Fibroblast of skin of left biceps (primary cell): ENCODE data around the gene FAM124A.

Source experiments
- DNase-seq, 2 experiments: peaks; one replicate each; pipeline ENCODE4 v3.0.0-alpha.2; 2013; ENCODE audit warnings: low read depth in 2 of 2

FAM124A gene

DNA sequence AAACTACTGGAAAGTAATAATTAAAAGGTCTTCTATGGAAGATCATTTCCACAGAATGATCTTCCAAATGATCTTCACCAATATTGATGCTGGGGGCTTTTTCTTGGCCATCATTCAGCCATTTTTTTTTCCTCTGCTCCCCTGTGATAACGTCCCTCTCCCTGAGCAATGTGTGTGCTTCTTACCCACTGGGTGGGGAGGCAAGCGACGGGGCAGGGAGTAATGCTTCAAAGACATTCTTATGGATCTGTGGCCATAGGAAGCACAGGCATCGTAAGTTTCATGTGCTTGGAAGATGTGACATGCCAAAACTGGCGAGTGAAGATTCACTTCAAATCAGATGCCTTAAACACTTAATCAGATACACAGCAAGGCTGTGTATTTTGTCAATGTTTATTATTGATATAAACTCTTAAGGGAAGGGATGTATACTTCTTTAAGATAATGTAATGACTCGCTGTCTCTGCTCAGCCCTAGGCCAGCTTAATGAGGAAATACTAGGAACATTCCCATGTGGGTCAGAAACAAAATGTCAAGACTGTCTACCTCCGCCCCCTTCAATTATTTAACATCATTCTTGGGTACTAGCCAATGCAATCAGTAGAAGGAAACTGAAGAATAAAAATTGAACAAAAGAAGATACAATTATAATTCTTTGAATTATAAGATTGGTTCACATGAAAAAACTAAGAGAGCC, 83.2 kb downstream of the FAM124A start:
- DNase-seq = no peak

- DNase-seq = no peak
These were observed 86.6 kb downstream of the FAM124A start for GRCh38 chr13:51308781-51309180.

- DNase-seq = no peak
These were observed 89.0 kb downstream of the FAM124A start for GRCh38 chr13:51311231-51311630.

DNA sequence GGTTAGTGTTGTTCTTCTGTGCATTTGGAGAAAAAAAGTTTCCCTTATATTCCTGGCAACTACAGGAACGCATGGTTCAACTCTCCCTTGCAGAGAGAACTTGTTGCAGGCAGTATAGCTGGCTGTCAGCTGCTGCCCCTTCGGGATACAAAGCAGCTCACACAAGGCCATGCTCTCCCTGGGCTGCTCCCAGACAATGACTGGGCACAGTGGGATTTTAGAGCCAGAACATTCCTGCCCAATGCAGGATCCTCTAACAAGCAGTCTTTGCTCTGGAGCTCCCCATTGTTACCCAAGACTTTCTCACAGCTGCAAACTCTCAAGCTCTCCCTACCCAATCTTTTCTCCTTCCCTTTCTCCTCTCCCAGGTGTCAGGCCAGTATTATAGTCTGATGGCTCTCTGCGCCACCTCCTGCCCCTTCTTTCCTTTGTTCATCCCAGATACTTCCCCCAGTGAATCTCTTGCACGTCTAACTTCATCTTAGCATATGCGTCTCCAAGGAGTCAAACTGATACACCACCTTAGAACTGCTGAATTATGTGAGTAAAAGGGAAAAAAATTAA, 89.8 kb downstream of the FAM124A start:
- no peak for DNase-seq

- no peak for DNase-seq
These were observed 91.4 kb downstream of the FAM124A start for GRCh38 chr13:51313619-51314018.

GRCh38 chr13:51317262-51317661, 95.1 kb downstream of the FAM124A start:
- DNase-seq = peak in 1 of 2 experiments; percentile 10

DNA sequence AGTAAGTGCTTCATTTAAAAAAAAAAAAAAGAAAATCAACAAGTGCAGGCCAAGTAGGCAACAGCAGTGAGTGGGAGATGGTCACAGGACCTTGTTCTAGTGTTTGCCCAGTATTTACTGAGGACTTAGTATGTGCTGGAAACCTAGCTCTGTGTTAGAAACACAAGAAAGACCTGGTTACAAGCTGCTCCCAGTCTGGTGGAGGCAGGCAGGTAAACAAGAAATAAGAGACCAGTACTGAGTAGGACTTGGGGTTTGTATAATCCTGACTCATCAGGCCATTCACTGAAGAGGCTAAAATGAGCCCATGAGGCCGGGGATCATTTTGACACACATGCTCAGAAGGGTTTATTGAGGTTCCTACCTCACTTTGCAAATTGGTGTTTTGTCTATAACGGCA, 95.8 kb downstream of the FAM124A start:
- DNase-seq = no peak

DNA sequence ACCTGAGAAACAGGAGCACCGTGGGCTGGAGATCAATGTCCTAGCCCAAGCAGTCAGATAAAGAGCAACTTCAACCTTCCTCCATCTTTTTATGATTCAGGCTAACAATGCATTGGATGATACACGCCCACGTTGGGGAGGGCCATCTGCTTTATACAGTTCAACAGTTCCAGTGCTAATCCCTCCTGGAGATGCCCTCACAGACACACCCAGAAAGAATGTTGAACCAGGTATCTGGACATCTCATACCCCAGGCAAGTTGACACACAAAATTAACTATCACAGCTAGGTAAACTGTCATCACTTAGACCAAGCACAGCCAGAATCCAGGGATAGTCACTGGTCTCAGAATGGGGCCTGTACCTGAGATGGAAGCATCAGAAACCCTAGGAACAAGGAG, 96.7 kb downstream of the FAM124A start:
- no peak for DNase-seq

DNA sequence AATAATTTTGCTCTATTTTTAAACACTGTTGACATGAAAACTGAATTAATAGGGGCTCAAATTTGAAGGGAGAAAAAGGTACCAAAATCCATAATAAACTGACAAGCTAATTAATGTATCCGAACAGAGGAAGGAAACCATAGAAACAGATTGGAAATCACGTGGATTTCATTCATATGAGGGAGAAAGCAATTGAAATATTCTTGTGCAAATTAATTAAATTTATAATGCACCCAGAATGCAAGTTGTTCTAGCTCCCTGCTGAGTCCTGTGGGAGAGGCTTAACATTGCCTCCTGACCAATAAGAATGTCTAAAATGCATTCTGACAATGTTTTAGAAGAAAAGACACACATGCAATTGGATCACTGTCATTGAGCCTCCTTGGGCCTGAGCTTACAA, 99.6 kb downstream of the FAM124A start:
- DNase-seq = no peak

DNA sequence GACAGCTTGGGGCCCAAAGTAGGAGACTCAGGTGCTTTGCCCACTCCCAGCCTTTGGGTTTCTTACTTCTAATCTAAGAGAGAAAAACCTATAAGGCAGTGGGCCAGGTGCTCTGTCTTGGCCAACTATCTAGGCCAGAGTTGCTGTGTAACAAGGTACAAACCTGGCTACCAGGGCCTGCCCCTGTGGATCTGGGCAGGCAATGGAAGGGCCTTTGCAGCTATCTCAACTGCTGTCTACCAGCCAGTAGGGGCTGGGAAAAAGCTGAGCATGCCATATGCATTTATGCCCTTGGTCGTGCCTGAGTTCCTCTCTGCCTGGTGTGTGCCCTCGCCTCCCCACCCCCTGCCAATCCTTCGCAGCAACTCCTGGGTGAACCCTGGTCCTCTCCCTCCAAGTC, 100.6 kb downstream of the FAM124A start:
- no peak for DNase-seq

DNA sequence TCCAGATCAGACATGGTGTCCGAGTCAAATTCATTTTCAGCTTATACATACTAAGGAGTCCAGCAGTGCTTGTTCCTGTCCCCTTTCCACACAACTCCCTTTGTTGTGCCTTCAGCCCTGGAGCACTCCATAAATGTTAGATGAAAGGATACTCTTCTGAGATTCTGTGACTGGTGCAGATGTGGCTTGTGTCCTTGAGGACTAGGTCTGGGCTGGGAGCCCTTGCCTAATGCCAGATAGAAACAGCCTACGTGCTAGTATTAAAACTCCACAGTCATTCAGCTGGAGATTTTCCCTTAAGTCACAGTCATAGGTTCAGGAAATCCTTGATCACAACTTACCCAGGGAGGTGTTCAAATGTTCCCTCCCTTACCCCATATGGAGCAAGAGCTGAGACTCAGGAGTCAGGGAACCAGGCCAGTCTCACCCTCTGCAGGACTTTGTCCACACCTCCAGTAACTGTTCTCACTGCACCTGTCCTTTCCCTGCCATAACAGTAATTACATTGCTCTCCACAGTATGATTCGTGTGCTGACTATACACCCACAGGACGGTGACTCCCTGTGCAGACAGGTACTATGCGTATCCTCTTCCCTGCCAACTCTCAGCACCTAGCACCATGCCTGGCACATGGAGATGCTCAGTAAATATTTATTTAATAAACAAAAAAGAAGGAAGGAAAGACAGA, 101.8 kb downstream of the FAM124A start:
- DNase-seq = no peak

- DNase-seq = no peak
These were observed 102.7 kb downstream of the FAM124A start for GRCh38 chr13:51324714-51325420.

GRCh38 chr13:51325837-51326236, 103.6 kb downstream of the FAM124A start:
- no peak for DNase-seq

- no peak for DNase-seq
These were observed 104.6 kb downstream of the FAM124A start for GRCh38 chr13:51326777-51327176.

- DNase-seq = no peak
These were observed 105.8 kb downstream of the FAM124A start for GRCh38 chr13:51327961-51328360.

- no peak for DNase-seq
These were observed 106.3 kb downstream of the FAM124A start for GRCh38 chr13:51328488-51328887.

- DNase-seq = no peak
These were observed 107.4 kb downstream of the FAM124A start for GRCh38 chr13:51329606-51330005.

DNA sequence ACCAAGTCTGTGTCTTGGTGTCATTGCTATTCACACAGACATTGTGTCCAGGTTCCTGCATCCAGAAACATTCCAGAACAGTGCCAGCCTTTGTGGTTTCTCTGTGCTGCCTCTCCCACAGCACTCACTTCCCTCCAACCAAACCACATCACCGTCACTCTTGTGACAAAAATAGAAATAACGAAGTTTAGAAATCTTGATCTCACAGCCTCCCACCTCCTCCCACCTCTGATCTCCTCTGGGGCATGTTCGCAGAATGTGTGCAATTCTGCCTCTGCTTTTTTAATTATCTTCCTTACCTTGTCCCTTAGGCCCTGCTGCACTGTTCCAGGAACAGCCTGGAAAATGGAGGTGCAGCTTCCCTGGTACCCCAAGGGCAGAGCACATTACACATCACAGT, 108.6 kb downstream of the FAM124A start:
- DNase-seq = no peak

- no peak for DNase-seq
These were observed 109.2 kb downstream of the FAM124A start for GRCh38 chr13:51331354-51331861.

DNA sequence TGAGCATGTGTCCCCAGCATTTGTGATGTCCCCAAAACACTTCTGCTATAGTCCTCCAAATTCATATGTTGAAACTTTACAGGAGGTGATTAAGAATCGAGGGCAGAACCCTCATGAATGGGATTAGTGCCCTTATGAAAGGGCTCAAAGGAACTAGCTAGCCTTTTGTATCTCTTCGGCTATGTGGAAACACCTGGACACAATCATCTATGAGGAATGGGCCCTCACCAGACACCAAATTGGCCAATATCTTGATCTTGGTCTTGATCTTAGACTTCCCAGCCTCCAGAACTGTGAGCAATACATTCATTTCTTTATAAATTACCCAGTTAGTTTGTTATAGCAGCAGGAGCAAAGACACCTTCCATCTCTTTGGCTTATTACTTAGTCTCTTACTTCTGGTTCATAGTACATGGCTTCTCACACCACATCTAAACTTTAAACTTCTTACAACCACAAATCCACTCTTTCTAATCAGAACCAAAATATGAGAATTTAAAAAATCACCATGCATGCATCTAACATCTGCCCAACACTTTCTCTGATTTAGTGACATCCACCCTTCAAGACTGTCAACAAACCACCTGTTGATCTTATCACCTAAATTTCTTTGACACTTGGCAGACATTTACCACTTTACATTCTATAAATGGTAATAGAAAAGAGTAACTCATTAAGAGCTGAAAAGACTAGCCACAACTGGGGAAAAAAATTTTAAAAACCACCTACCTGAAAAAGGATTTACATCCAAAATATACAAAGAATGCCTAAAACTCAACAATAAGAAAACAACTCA, 110.6 kb downstream of the FAM124A start:
- DNase-seq = no peak

DNA sequence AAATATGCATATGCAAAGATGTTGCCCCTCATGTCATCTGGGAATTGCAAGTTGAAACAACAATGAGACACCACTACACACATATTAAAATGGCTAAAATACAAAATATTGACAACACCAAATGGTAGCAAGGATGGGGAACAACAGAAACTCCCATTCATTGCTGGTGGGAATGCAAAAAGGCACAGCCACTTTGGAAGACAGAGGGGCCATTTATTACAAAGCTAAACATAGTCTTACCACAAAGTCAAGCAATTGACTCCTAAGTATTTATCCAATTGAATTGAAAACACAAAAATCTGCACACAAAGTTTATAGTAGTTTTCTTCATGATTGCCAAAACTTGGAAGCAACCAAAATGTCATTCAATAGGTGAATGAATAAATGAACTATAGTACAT, 111.2 kb downstream of the FAM124A start:
- no peak for DNase-seq

DNA sequence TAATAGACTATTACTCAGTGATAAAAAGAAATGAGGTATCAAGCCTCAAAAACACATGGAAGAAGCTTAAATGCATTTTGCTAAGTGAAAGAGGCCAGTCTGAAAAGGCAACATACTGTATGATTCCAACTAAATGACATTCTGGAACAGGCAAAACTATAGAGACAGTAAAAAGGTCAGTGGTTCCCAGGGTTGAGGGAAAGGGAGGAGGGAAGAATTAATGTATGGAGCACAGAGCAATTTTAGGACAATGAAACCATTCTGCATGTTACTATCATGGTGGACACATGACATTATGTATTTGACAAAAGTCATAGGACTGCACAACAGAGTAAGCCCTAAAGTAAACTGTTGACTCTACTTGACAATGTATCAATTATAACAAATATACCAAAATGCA, 111.6 kb downstream of the FAM124A start:
- DNase-seq = no peak
